GM18867 (cell line): ENCODE results near the gene POMT2.
"Not testable (repeated sequence)": the region's sequence is repeated elsewhere in the genome, so short reads cannot be mapped to it uniquely, and the experiment has no call there.

Experiments used
- ATAC-seq: cut with Tn5 transposase; IDR thresholded peaks from one replicate; pipeline ENCODE4 v1.9.1; 2021; ENCODE audit warnings: mild to moderate bottlenecking, moderate library complexity; ENCODE audit not compliant: unreplicated experiment

The POMT2 gene, protein sequence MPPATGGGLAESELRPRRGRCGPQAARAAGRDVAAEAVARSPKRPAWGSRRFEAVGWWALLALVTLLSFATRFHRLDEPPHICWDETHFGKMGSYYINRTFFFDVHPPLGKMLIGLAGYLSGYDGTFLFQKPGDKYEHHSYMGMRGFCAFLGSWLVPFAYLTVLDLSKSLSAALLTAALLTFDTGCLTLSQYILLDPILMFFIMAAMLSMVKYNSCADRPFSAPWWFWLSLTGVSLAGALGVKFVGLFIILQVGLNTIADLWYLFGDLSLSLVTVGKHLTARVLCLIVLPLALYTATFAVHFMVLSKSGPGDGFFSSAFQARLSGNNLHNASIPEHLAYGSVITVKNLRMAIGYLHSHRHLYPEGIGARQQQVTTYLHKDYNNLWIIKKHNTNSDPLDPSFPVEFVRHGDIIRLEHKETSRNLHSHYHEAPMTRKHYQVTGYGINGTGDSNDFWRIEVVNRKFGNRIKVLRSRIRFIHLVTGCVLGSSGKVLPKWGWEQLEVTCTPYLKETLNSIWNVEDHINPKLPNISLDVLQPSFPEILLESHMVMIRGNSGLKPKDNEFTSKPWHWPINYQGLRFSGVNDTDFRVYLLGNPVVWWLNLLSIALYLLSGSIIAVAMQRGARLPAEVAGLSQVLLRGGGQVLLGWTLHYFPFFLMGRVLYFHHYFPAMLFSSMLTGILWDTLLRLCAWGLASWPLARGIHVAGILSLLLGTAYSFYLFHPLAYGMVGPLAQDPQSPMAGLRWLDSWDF

GRCh38 chr14:77320238-77320935, at the start of gene POMT2:
Gene POMT2, minus strand, starts transcription at chr14:77320883. Its CDS starts 202 bp downstream, at chr14:77320681.
- ATAC-seq: peak; percentile 69

DNA sequence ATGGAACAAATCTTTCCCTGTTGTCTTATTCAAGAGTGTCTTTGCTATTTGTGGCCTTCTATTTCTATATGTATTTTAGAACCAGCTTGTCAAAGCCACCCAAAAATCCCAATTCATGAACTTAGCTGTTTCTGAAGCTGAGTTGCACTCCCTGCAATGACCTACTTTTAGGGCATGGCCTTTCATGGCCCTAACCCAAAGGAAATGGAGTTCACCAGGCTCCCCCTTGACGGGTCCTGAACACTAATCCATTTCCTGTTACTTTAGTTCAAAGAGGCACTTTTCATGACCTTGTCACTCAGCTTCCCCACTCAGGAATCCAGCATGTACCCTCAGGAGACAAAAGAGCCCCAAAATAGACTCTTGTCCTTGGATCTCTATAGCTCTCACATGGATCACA, 48.6 kb upstream of the POMT2 start:
- ATAC-seq: no peak

- no peak for ATAC-seq
Measured at GRCh38 chr14:77364146-77364545, 43.5 kb upstream of the POMT2 start.

GRCh38 chr14:77359626-77360025, 38.9 kb upstream of the POMT2 start:
- no peak for ATAC-seq

- ATAC-seq: no peak
Measured at GRCh38 chr14:77356899-77357298, 36.2 kb upstream of the POMT2 start.

DNA sequence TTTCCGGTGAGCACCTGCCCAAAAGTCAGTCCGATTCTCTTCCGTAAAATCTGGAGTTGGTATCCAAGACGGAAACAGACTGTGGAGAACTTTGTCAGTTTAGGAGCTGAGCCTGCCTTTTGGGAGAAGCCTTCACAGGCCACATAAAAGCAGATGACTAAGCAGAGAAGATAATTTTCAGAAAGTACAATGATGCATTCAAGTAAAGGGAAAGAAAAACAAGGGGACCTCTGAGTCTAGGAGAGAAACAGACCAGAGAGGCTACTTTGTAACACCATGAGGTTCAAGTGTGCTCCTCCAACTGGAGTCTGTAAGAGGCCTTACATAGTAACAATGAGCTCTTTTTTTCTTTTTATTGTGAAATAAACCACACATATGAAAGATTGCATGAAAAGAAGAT, 35.1 kb upstream of the POMT2 start:
- ATAC-seq: no peak

DNA sequence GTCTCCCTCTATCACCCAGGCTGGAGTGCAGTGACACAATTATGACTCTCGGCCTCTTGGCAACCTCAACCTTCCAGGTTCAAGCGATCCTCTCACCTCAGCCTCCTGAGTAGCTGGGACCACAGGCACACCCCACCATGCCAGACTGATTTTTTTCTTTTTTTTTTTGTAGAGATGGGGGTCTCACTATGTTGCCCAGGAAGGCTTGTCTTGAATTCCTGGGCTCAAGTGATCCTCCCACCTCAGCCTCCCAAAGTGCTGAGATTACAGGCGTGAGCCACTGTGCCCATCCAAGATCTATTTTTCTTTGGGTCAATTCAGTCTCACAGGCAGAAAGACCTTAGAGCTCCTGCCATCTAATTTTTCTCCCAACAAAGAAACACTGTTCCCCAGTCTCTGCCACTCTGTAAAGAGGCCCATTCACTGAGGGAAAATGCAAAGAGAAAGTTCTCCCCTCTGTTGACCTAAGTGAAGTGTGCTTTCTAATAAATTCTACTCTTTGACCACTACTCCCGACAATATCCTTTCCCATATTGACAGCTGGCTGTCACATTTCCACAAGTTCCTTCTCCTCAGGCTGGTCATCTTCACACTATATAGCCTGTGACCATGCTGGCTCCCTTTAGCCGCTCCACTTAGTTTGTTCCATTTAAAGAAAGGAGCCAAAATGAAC, 32.9 kb upstream of the POMT2 start:
- ATAC-seq: no peak

GRCh38 chr14:77347751-77348150, 27.1 kb upstream of the POMT2 start:
- no peak for ATAC-seq

DNA sequence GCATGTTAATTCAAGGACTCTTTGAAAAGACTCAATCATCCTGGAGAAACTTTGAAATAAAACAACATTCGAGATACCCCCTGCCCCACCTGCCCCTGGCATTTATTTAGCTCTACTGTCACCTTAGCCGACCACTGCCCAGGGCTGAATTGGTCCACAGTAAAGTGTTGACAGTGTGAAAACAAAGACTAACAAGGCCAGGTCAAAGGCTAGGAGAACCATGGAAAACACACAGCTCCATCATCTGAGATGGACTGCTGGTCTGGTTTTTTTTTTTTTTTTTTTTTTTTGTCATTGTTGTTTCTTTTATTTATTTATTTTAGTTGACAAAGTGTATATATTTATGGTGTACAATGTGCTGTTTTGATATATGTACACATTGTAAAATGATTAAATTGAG, 25.8 kb upstream of the POMT2 start:
- no peak for ATAC-seq

GRCh38 chr14:77344377-77344996, 23.8 kb upstream of the POMT2 start:
- no peak for ATAC-seq

DNA sequence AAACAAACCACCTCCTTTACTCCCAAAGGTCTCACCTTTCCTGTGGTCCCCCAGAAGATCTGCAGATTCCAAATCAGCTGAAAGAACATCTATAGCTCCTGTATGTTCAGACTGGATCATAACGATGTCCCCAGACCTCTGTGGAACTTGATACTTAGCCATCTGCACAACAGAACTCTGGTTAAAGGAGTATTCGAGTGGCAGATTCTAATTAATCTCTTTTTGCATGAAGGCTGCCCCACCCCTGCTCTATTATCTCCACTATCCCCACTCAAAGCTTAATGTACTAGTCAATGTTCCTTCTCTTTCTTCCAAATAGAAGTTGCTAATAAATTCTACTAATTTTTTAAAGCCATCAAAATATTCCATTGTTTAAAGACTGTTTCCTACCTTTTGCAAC, 23.0 kb upstream of the POMT2 start:
- ATAC-seq: no peak

DNA sequence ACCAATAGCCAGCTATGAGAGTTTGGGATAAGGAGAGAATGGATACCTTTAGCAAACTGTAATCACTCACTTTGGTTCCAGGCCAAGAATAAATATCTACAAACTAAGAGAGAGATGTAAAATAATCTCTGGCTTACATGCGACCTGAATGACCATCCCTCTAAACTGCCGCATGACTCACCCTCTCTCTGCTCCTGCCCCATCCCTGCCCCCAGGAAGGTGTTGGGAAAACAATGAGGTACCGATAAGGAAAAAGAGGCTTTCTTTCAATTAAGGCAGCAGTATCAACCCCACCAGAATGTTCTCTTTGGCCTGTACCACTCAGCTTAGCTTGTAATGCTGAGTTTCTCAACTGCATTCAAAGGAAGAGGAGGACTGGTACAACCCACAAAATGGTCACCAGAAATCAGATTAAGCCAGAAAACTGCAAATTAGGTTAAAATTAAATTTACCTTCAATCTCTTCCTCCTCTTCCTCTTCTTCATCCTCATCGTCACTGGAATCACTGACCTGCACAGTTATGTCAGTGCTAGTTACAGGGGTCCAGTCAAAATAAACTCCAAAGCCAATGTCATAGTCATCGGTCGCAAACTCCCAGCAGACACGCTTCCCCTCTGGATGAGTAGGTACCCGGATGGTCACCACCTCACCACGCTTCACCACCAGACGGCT, 22.2 kb upstream of the POMT2 start:
- ATAC-seq: no peak

DNA sequence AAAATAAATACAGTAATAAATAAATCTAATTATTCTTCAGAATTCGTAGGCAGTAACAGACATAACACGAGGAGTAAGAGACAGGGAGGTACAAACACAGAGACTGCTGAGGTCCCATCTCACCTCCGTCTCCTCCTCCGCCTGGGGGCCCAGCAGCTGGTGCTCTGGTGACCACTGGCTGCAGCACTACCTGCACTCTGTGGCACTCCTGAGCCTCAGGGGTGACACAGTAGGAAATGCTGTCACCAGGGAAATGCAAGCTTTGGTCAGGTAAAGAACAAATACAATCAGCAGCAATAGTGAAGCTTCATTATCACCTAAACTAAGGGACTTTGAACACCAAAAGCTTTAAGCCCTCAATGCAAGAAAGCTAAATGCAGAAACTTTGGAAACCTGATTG, 19.7 kb upstream of the POMT2 start:
- ATAC-seq: no peak

DNA sequence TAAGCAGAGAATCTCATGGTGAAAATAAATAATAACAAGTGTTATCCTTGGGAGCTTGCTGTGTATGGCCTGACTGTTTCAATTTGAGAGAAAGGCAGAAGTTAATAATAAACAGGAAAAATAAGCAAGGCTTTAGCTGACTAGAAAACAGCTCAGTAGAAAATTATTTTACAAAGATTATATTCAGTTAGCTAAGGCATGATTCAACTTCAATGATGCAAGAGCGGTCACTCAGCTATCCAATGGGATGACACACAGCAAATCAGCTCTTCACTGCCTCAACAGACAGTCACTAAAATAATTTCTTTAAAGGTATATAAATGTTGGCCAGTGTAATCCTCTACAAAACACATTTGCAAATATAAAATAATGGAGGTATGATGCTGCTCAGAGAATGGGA, 18.7 kb upstream of the POMT2 start:
- no peak for ATAC-seq

DNA sequence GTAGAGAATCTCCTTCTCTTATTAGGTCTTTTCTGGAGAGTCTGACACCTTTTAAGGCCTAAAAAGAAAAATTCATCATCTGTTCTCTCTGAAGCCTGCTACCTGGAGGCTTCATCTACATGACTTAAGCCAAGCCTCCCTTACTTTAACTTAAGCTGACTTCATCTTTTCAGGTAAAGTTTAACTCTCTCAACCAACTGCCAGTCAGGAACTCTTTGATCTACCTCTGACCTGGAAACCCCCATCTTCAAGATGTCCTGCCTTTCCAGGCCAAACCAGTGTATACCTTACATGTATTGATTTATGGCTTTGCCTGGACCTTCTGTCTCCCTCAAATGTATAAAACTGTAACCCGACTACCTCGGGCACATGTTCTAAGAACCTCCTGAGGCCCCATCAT, 17.6 kb upstream of the POMT2 start:
- no peak for ATAC-seq

DNA sequence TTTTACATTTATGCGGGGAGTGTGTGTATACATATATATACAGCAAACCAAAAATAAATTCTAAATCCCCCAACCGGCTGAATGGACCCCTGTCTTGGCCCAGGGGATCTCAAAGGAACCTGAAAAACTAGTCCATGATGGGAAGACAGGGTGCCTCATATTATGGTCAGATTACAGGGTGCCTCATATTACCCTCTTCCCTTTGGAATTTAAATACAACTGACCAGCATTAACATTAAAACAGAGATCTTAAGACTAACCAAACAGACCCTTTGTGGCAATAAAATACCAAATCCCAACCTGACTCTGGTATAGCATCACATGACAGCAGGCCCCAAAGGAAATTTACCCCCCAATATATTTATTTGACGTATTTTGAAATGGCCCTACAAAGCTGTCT, 17.2 kb upstream of the POMT2 start:
- ATAC-seq: no peak

DNA sequence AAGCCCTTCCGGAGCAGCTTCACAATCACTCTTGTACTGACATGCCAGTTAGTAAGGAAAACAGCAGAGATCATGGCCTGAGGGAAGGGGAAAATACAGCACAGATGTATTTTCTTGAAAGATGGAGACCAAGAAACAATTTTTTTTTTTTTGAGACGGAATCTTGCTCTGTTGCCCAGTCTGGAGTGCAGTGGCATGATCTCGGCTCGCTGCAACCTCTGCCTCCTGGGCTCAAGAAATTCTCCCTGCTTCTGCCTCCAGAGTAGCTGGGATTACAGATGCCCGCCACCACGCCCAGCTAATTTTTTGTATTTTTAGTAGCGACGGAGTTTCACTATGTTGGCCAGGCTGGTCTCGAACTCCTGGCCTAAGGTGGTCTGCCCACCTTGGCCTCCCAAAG, 16.6 kb upstream of the POMT2 start:
- not testable (repeated sequence) for ATAC-seq

GRCh38 chr14:77335576-77335975, 14.9 kb upstream of the POMT2 start:
- ATAC-seq: no peak

DNA sequence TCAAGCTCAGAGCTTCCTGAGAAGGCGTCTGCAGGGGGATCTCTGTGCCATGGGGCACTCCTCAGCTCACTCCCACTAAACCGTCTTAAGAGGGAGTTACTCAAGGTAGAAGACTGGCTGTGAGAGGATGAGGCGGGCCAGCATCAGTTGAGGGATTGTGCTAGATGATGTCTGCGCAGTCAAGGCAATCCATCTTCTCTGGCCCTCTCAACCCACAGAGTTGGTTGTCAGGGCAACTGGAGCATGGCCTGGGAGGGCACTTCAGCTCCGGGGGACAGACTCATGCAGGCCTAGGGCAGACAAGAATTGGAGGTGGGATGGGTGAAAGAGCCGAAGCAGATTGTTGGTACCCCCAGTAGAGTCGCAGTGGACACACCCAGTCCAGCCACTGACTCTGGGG, 9.2 kb upstream of the POMT2 start:
- no peak for ATAC-seq

- ATAC-seq: no peak
Measured at GRCh38 chr14:77327111-77327510, 6.4 kb upstream of the POMT2 start.
